Cerebellar nuclear complex (tissue), 1 donor: ENCODE results near the gene PHLPP1.

Experiments
- DNase-seq, 2 experiments: peaks; one replicate each; lab custom pipeline; 2025; lab: John Stamatoyannopoulos, UW

The PHLPP1 gene

GRCh38 chr18:62850619-62851306 is 135.4 kb downstream of the PHLPP1 start:
- no peak for DNase-seq

GRCh38 chr18:62852851-62853250 is 137.5 kb downstream of the PHLPP1 start:
- DNase-seq: no peak

GRCh38 chr18:62856294-62856693 is 141.0 kb downstream of the PHLPP1 start:
- DNase-seq: no peak

DNA sequence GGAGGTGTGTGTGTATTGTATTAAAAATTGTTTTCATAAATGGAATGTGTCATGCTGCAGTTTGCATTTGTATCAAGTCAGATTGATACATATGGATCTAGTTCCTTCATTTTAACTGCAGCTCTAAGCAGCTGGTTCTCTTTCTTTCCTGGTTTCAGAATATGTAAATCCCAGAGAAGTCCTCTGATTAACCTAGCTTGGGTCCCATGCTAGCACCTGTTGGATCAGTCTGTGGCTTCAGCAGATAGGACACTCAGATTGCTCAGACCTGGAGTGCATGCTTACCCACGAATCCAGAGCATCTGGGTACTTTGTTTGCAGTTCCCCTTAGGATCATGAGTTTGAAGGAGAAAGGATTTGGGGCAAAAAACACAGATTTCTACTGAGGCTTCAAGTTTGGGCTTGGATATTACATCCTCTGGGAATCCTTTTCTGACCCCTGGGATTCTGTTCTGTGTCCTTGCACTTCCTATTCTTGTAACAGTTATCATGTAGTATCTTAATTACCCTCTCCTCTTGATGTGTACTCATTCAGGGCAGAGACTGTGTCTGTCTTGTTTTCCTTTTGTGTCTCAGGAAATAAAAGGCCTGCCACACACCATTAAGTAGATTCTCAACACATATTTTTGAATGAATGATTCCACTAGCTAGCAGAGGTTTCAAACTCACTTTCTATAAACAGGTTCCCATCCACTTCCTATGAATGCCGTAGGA is 142.1 kb downstream of the PHLPP1 start:
- DNase-seq: no peak

DNA sequence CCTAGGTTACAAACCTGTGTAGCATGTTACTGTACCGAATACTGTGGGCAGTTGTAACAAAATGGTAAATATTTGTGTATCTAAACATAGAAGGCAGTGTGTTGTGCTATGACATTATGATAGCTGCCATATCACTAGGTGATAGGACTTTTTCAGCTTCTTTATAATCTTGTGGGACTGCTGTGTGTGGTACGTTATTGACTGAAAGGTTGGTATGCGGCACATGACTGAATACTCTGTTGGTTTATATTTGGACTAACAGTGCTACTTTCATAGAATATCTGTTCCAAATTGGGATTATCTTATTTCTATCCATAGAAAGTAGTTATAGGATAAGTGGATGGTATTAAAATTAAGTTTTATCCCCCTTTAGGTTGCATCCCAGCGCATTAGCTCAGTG is 144.7 kb downstream of the PHLPP1 start:
- DNase-seq: no peak

DNA sequence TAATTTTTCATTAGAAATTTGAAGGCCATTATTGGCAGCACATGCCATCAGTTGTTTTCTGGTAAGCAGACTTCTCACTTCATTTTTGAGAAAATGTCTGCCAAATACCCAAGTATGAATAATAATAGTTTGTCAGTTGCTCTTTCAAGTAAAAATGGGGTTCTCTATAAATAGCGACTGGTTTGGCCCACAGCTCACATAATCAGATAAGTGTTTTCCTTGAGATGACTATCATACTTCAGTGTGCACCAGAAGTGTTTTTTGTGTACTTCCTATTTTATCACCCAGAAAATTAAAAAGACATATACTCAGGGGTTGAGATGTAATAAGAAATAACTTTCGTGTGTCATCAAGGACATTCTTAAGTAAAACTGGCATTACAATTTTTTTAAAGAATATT is 147.1 kb downstream of the PHLPP1 start:
- no peak for DNase-seq

GRCh38 chr18:62863579-62864001 is 148.2 kb downstream of the PHLPP1 start:
- DNase-seq: no peak

DNA sequence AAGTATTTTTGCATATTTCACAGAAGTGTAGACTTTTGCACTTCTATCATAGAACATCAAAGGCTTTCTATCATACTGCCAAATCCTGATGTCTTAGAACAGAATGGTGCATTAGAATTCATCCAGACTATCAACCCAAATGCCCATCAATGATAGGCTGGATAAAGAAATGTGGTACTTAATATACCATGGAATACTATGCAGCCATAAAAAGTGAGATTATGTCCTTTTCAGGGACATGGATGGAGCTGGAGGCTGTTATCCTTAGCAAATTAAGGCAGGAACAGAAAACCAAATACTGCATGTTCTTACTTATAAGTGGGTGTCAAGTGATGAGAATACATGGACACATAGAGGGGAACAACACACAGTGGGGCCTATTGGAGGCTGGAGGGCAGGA is 150.2 kb downstream of the PHLPP1 start:
- DNase-seq: no peak

DNA sequence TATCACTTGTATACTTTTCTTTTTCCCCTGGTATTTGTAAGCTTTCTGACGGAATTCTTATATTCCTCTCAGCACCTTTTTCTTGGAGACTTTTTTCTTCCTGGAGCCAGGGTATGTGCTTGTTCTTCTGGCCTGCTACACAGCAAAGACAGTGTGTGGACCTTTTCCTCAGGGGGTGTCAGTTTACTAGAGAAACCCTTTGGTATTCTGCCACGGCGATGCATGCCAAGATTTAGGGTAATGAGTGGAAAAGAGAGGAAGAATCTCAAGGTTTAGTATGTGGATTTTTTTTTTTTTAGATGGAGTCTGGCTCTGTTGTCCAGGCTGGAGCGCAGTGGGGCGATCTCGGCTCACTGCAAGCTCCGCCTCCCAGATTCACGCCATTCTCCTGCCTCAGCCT is 152.2 kb downstream of the PHLPP1 start:
- no peak for DNase-seq

GRCh38 chr18:62868645-62869044 is 153.3 kb downstream of the PHLPP1 start:
- DNase-seq: no peak

DNA sequence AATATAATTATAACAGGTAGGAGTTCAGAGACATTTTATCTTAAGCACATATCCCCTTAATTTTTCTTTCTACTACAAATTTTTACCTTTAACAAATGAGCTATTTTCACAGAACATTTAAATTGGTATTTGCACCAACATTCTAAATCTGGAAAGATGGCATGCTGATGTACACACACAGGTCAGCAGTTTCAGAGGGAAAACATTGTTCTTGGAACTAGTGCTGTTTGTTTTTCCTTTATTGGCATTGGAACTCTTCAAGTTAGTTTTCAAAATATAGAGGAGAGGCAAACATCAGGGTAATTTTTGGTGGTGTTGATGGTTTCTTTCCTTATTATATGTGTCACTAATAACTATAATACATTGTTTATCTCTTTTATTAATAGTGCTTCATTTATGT is 155.3 kb downstream of the PHLPP1 start:
- DNase-seq: no peak

GRCh38 chr18:62875323-62875722 is 160.0 kb downstream of the PHLPP1 start:
- no peak for DNase-seq

DNA sequence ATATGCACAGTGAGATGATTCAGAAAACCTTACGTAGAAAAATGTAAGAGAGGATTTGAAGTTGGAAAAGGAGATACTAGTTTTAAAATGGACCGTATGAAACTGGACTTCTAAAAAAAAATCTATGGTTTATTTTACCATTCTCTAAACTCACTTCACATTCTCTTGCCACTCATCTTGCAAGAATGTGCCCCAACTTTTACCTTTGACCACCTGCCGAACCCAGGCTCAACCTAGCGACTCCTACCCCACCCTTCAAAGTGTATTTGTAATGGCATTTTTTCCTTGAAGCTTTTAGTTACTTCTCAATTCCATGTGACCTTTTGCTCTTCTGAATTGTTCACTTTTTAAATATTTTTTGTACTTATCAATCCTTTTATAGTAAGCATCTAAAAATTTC is 160.8 kb downstream of the PHLPP1 start:
- no peak for DNase-seq

GRCh38 chr18:62876828-62877227 is 161.5 kb downstream of the PHLPP1 start:
- no peak for DNase-seq

DNA sequence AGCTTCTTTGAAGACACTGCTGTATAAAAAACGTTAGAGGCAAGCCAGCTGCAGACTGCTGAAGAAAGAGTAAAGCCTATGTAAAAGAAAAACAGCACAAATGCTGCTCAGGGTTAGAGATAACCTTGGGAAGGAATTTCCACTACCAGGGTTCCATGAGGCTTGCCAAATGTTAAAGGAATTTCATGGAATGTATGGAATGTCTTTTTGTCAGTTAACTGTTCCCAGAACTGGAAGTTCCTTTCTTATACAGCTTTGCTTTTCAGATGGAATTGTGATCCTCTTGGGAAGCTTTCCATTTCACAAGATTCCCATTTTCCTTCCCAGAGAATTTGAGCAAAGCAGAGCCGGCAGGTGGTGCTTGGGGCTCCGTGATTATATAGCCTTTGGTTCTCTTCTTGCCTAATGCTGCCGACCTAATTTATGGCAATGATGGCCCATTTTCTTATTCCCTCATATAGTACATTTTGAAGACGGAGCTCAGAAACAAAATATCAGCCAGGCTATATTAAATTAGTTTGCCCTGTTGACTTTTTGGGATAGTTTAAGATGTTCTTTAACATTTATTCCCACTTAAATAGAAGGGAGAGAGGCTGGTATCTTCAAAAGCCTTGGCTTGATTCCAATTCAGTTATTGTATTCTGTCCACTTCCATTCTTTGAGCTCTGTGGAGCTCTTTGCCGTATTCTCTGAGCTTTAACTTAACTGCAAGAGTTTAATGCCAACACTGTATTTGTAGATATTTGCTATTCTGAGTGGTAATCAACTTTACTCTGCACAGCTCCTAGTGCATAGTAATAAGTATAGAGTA is 162.3 kb downstream of the PHLPP1 start:
- DNase-seq: no peak

DNA sequence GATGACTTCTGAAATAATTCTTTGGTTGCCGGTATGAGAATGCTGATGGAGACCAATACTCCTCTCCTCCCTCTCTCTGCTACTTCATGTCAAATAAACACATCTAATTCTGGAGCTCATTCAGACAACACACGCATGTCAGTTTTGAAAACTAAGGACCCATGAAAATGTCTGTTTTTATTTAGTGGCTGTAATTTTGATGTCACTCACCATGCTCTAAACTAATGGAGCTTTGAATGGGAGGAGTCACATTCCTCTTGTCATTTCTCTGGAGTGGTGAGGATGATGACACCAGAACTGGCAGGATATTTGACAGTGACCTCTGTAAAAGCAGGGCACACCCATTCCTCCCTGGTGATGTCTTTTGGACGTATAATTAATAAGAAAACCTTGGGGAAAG is 163.0 kb downstream of the PHLPP1 start:
- DNase-seq: no peak

DNA sequence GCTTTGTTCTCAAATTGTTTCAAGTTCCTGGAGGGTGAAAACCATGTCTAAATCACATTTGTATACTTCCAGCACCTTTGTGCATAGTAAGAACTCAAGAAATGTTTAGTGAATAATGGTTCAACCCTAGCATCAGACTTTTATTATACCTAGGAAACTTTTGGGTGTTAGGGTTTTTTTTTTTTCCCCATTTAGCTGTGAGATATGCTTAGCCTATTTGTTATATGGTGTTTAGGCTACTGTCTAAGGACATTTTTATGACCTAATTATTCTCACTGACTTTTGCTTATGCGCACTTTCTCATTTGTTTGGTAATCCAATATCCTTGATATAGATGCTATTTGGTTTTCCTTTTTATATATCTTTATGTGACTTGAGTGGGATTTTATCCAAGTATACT is 164.7 kb downstream of the PHLPP1 start:
- DNase-seq: no peak

- no peak for DNase-seq
These were observed 165.5 kb downstream of the PHLPP1 start for GRCh38 chr18:62880673-62881364.

DNA sequence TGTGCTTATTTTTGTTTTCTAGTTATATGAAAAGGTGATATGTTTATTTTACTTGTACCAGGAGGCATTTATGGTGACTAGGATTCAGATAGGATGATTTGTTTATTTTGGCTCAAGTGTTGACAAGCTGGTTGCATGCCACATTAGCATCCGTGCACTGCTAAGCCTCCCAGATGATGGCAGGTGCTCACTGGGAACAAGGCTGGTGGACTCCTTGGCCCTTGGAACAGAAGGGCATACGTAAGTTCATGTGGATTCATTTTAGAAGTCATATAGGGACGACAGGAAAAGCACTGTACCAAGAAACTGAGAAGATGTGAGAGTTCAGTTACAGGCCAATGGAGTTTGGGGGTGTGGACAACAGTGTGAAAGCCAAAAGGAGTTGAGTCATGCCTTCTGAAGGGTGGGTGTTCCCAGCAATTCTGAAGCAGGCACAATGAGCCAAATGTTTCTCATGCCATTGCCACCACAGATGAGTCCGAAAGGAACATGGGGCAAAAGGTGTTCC is 166.2 kb downstream of the PHLPP1 start:
- no peak for DNase-seq

- DNase-seq: no peak
These were observed 168.8 kb downstream of the PHLPP1 start for GRCh38 chr18:62883937-62884735.

DNA sequence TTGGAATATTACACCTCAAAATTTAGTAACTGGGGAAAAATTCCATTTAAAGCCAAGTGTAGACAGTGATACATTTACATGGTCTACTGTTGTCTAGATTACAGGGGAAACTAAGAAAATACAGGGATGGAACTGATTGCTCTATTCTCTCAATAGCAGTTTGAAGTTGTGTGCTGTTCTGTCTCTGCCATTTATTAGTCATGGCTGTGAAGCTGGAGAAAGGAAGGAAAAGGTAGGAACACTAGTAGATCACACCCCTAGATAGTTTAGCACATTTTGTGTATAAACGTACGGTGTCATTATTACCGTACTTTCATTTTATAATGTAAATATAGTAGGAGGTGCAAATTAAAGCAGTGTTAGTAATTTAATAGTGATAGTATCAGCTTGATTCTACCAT is 170.5 kb downstream of the PHLPP1 start:
- DNase-seq: no peak
